ENCODE measurements around the gene HNRNPL.
A peak's percentile ranks its signal among the peaks of the same experiment; 100 is the strongest.
"Not testable (repeated sequence)": the region's sequence is repeated elsewhere in the genome, so short reads cannot be mapped to it uniquely, and the experiment has no call there.

HNRNPL gene

DNA sequence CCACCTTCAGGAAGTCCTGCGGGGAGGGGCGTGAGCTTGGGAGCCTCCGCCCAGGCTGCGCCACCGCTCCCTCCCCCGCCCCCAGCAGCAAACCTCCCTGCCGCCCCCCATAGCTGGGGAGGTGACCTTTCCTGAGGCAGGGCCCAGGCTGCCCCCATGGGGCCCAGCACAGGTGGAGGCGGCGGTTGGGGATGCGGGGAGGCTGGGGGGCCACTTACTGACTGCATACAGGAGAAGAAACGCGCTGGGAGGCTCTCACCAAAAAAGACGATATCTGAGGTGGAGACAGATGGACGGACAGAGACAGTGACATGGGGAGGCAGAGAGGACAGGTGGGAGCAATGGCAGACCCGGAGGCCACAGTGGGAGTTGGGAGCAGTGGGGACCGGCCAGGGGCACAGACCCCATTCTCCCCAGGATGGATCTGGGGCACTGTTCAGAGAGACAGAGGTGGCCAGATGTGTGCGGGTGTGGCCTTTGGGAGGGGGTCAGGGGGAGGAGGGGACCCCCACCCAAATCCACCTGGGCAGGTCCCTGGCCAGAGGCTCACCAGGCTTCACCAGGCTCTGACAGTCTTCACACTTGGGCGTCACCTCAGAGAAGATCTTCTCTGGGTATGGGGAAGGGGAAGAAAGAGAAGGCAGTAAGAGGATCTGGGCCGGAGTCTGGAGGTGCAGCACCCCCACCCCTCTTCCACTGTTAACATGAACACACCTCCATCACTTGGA lies 31.3 kb upstream of the HNRNPL start:
- H3K4me1 ChIP-seq (ENCODE audit: insufficient read depth, low read length): no peaks in the 10 kb centered on the region
- H3K27me3 ChIP-seq (ENCODE audit: control insufficient read depth in 1 of 2, insufficient read depth in 2 of 2, low read length in 2 of 2): no peaks in the 10 kb centered on the region
- H3K4me3 ChIP-seq (ENCODE audit: low read depth in 1 of 2, low read length in 2 of 2): no peak overlapping the region
- H3K9me3 ChIP-seq (ENCODE audit: low read length): no peaks in the 10 kb centered on the region
- H3K36me3 ChIP-seq (ENCODE audit: insufficient read depth, low read length): peaks cover 34% of the 10 kb centered on the region
- H3K27ac ChIP-seq (ENCODE audit: low read depth, low read length): no peak overlapping the region
- H3K9ac ChIP-seq (ENCODE audit: low read length): no peak overlapping the region

- H3K9me3 ChIP-seq (ENCODE audit: low read length): no peaks in the 10 kb centered on the region
- peaks cover 34% of the 10 kb centered on the region for H3K36me3 ChIP-seq (ENCODE audit: insufficient read depth, low read length)
- H3K27ac ChIP-seq (ENCODE audit: low read depth, low read length): no peak overlapping the region
- H3K4me3 ChIP-seq (ENCODE audit: low read depth in 1 of 2, low read length in 2 of 2): no peak overlapping the region
- no peaks in the 10 kb centered on the region for H3K4me1 ChIP-seq (ENCODE audit: insufficient read depth, low read length)
- no peak overlapping the region for H3K9ac ChIP-seq (ENCODE audit: low read length)
- no peaks in the 10 kb centered on the region for H3K27me3 ChIP-seq (ENCODE audit: control insufficient read depth in 1 of 2, insufficient read depth in 2 of 2, low read length in 2 of 2)
These were observed 30.5 kb upstream of the HNRNPL start for GRCh38 chr19:38880076-38880881.

- H3K36me3 ChIP-seq (ENCODE audit: insufficient read depth, low read length): peaks cover 34% of the 10 kb centered on the region
- no peak overlapping the region for H3K27ac ChIP-seq (ENCODE audit: low read depth, low read length)
- no peak overlapping the region for H3K9ac ChIP-seq (ENCODE audit: low read length)
- H3K9me3 ChIP-seq (ENCODE audit: low read length): no peaks in the 10 kb centered on the region
- H3K27me3 ChIP-seq (ENCODE audit: control insufficient read depth in 1 of 2, insufficient read depth in 2 of 2, low read length in 2 of 2): no peaks in the 10 kb centered on the region
- H3K4me1 ChIP-seq (ENCODE audit: insufficient read depth, low read length): no peaks in the 10 kb centered on the region
- H3K4me3 ChIP-seq (ENCODE audit: low read depth in 1 of 2, low read length in 2 of 2): no peak overlapping the region
These were observed 29.6 kb upstream of the HNRNPL start for GRCh38 chr19:38879400-38879751.

DNA sequence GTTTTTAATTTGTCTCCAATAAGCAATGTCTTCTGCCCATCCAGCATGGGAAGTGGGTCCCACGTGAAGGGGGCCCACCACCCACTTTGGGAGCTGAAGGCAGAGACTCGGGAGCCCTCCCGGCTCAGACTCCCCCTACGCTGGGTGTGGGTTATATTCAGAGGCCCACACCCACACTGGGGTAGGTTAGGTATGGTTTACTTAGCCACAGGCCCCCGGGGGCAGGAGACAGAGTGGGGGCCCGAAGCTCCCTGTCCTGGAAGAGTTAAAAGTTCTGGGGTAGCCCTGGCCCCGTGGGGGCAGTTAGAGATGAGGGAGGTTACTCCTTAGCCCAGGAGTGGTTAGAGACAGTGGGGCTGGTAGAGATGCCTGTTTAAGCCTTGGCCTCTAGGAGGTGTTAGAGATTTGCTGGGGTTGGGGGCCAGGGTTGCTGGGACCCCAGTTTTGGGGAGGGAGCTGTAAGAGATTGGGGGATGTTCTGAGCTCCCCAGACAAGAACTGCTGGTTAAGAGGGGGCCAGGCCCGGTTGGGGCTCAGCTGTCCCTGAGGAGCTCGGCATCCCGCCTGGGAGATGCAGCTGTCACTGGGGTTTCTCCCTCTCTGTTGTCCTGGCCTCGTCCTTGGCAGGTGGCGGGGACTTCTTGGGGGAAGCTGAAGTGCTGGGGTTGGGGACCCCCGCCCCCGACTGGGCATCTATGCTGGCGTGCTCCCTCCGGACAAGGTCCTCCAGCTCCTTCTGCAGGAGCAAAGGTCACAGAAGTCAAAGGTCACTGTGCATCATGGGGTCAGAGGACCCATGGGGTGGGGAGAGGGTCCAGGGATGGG lies 29.0 kb upstream of the HNRNPL start:
- no peak overlapping the region for H3K27ac ChIP-seq (ENCODE audit: low read depth, low read length)
- no peaks in the 10 kb centered on the region for H3K9me3 ChIP-seq (ENCODE audit: low read length)
- no peaks in the 10 kb centered on the region for H3K27me3 ChIP-seq (ENCODE audit: control insufficient read depth in 1 of 2, insufficient read depth in 2 of 2, low read length in 2 of 2)
- H3K36me3 ChIP-seq (ENCODE audit: insufficient read depth, low read length): peaks cover 33% of the 10 kb centered on the region
- H3K4me3 ChIP-seq (ENCODE audit: low read depth in 1 of 2, low read length in 2 of 2): no peak overlapping the region
- H3K9ac ChIP-seq (ENCODE audit: low read length): no peak overlapping the region
- no peaks in the 10 kb centered on the region for H3K4me1 ChIP-seq (ENCODE audit: insufficient read depth, low read length)

GRCh38 chr19:38877781-38878574 lies 28.2 kb upstream of the HNRNPL start, which contains the start of gene RINL:
RINL (minus strand) TSS chr19:38878275; CDS start chr19:38876742, 1,533 bp downstream.
- Histone ChIP-seq H3K4me1 (ENCODE audit: insufficient read depth, low read length) (no peaks in the 10 kb centered on the region), H3K36me3 (ENCODE audit: insufficient read depth, low read length) (peaks cover 26% of the 10 kb centered on the region), H3K27ac (ENCODE audit: low read depth, low read length) (no peak within 1 kb of the TSS), H3K9ac (ENCODE audit: low read length) (no peak within 1 kb of the TSS), H3K27me3 (ENCODE audit: control insufficient read depth in 1 of 2, insufficient read depth in 2 of 2, low read length in 2 of 2) (no peaks in the 10 kb centered on the region), H3K4me3 (ENCODE audit: low read depth in 1 of 2, low read length in 2 of 2) (no peak within 1 kb of the TSS), H3K9me3 (ENCODE audit: low read length) (no peaks in the 10 kb centered on the region)

- Histone ChIP-seq H3K36me3 (ENCODE audit: insufficient read depth, low read length) (peaks cover 13% of the 10 kb centered on the region), H3K9me3 (ENCODE audit: low read length) (no peaks in the 10 kb centered on the region), H3K27me3 (ENCODE audit: control insufficient read depth in 1 of 2, insufficient read depth in 2 of 2, low read length in 2 of 2) (no peaks in the 10 kb centered on the region), H3K4me3 (ENCODE audit: low read depth in 1 of 2, low read length in 2 of 2) (no peak overlapping the region), H3K27ac (ENCODE audit: low read depth, low read length) (no peak overlapping the region), H3K4me1 (ENCODE audit: insufficient read depth, low read length) (no peaks in the 10 kb centered on the region), H3K9ac (ENCODE audit: low read length) (no peak overlapping the region)
These were observed 26.0 kb upstream of the HNRNPL start for GRCh38 chr19:38875656-38876395.

GRCh38 chr19:38873400-38873799 lies 23.6 kb upstream of the HNRNPL start:
- not testable (repeated sequence) for H3K9me3 ChIP-seq (ENCODE audit: low read length); H3K4me1 ChIP-seq (ENCODE audit: insufficient read depth, low read length); H3K27me3 ChIP-seq (ENCODE audit: control insufficient read depth in 1 of 2, insufficient read depth in 2 of 2, low read length in 2 of 2); H3K36me3 ChIP-seq (ENCODE audit: insufficient read depth, low read length); H3K27ac ChIP-seq (ENCODE audit: low read depth, low read length); H3K4me3 ChIP-seq (ENCODE audit: low read depth in 1 of 2, low read length in 2 of 2); H3K9ac ChIP-seq (ENCODE audit: low read length)

- Histone ChIP-seq H3K27me3 (ENCODE audit: control insufficient read depth in 1 of 2, insufficient read depth in 2 of 2, low read length in 2 of 2) (no peaks in the 10 kb centered on the region), H3K4me1 (ENCODE audit: insufficient read depth, low read length) (peaks cover 10% of the 10 kb centered on the region), H3K4me3 (ENCODE audit: low read depth in 1 of 2, low read length in 2 of 2) (no peak overlapping the region), H3K9ac (ENCODE audit: low read length) (no peak overlapping the region), H3K9me3 (ENCODE audit: low read length) (no peaks in the 10 kb centered on the region), H3K27ac (ENCODE audit: low read depth, low read length) (no peak overlapping the region), H3K36me3 (ENCODE audit: insufficient read depth, low read length) (no peaks in the 10 kb centered on the region)
These were observed 20.8 kb upstream of the HNRNPL start for GRCh38 chr19:38870612-38871011.

DNA sequence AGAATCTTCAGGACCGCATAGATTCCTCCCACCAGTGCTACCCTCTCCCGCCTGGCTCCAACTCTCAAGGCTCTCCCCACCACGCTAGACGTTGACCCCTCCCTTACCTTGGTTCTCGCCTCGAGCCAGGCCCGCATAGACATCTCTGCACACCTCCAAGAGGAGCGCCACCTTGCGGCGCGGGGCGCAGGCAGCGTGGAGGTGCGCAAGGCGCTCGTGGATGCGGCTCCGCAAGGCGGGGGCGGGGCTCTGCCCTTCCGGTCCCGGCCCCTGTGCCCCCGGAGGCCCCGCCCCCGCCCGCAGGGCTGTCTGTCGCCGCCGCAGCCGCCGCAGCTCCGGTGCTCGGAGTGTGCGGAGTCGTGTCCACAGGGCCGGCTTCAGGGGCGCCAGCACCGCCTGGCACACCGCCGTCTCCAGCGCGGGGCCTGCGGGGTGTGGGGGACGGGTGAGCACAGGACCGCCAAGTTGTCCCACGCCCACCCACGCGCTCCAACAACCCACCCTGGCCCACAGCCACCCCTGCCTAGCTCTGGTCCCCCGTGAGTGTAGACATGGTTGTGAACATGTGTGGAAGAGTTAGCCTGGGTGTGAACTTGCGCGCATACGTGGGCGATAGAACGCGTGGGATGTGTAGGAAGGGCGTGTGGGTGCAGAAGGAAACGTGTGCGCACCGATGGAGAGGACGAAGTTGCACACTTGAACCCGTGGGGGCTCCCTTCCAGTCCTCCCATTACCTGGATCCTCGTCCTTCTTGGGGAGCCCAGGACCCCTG lies 20.2 kb upstream of the HNRNPL start:
- no peak overlapping the region for H3K9ac ChIP-seq (ENCODE audit: low read length)
- H3K4me3 ChIP-seq (ENCODE audit: low read depth in 1 of 2, low read length in 2 of 2): peak overlapping the region; percentile 40 to 82
- H3K4me1 ChIP-seq (ENCODE audit: insufficient read depth, low read length): peaks cover 10% of the 10 kb centered on the region
- H3K27ac ChIP-seq (ENCODE audit: low read depth, low read length): no peak overlapping the region
- no peaks in the 10 kb centered on the region for H3K27me3 ChIP-seq (ENCODE audit: control insufficient read depth in 1 of 2, insufficient read depth in 2 of 2, low read length in 2 of 2)
- H3K9me3 ChIP-seq (ENCODE audit: low read length): no peaks in the 10 kb centered on the region
- H3K36me3 ChIP-seq (ENCODE audit: insufficient read depth, low read length): no peaks in the 10 kb centered on the region

Data from muscle layer of colon (tissue), 2 donors.